Left renal pelvis (tissue), 4 donors: Measurements from ENCODE around the gene KYAT1. TPM values are rescaled to one million over a fixed set of nuclear protein-coding genes. Genes with fewer than 3 reads are reported as not detected.

Source experiments
- DNase-seq, 4 donors: peaks; one replicate each; pipeline ENCODE4 v3.0.0-alpha.2; 2013; ENCODE audit warnings: low read depth in 4 of 4, low spot score in 3 of 4
- polyA plus RNA-seq, 4 donors: library from polyadenylated mRNA; unstranded; fragments of 120-200 nt; gene quantifications; one replicate each; pipeline ENCODE4 v1.2.1, GENCODE V29; 2013; ENCODE audit not compliant: insufficient read length in 4 of 4

The KYAT1 gene
- polyA plus RNA-seq, 4 donors: 5.3 to 31.2 (median 19.8) TPM

DNA sequence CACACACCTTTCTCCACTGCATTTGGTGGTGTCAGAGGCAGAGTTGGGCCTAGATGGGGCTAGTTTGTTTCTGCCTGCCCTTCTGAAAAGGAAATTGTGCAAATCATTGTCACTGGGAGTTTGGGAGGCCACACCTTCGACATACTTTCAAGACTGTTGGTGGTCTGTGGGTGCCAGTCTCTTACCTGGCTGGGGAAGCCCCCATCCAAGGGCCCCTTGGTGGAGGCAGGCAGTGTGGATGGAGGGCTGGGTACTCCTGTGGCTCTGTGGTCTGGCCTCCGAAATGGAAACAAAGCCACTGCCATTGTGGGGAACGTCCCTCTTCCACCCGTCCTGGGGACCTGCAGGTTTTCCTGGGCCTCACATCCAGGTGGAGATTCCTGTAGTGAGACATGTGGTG lies 28.1 kb upstream of the KYAT1 start:
- no peak for DNase-seq

DNA sequence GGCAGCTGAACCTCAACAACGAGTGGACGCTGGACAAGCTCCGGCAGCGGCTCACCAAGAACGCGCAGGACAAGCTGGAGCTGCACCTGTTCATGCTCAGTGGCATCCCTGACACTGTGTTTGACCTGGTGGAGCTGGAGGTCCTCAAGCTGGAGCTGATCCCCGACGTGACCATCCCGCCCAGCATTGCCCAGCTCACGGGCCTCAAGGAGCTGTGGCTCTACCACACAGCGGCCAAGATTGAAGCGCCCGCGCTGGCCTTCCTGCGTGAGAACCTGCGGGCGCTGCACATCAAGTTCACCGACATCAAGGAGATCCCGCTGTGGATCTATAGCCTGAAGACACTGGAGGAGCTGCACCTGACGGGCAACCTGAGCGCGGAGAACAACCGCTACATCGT lies 26.6 kb upstream of the KYAT1 start:
- no peak for DNase-seq

GRCh38 chr9:128906741-128907140 lies 25.0 kb upstream of the KYAT1 start:
- DNase-seq: no peak

- DNase-seq: no peak
These were observed 24.2 kb upstream of the KYAT1 start for GRCh38 chr9:128905964-128906363.

GRCh38 chr9:128903871-128904620 lies 22.3 kb upstream of the KYAT1 start:
- no peak for DNase-seq

- no peak for DNase-seq
These were observed 21.3 kb upstream of the KYAT1 start for GRCh38 chr9:128903079-128903461.

DNA sequence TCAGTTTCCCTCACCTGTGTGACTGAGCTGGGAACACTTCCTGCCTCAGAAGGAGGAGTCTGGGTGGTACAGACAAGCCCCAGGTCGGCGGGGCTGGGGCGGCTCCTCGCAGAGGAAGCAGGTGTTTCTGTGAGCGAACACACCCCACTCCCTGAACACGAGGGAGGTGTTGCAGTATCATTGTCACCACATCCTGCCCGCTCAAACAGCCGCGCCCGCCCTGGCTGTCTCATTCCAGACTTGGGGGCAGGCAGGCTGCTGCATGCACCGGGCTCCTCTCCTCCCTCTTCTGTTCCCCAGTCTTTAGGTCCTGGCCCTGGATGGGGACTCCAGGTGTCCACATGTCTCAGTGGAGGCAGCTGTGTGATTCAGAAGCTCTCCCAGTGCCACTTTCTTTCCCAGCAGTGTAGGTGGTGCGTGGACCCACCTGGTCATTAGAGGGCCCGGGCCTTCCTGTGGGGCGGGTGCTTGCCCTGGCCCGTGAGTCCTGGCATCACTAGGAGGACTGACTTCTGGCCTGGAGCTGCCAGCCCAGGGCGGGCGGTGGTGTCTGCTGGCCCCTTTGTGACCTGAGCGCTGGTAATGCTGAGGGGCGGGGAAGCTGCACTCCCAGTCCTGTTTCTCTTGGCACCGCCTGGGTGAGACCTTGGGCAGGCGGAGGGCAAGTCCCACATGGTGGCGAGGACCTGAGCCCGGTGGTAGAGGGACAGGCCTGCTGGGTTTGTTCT lies 20.8 kb upstream of the KYAT1 start:
- DNase-seq: no peak

DNA sequence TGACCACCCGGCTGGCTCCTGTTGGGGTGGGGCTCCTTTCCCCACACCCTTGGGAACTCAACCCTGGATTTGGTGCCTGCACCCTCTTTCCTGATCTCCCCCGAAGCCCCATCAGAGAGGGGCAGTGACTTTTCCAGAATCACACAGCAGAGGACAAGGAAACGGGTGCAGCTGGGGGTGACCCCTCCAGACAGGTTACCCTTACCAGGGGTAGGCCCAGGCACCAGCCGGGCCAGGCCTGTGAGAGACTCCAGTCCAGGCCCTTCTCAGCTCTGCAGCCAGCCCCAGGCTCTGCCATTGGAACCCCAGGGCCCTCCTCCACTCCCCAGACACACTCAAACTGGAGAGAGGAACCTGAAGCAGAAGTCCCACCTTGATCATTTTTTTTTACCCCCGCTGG lies 20.1 kb upstream of the KYAT1 start:
- DNase-seq: no peak

- no peak for DNase-seq
These were observed 19.6 kb upstream of the KYAT1 start for GRCh38 chr9:128901379-128901778.

GRCh38 chr9:128899566-128900322 lies 18.0 kb upstream of the KYAT1 start:
- DNase-seq: no peak

- no peak for DNase-seq
These were observed 17.3 kb upstream of the KYAT1 start for GRCh38 chr9:128898845-128899565.

- no peak for DNase-seq
These were observed 16.6 kb upstream of the KYAT1 start for GRCh38 chr9:128898382-128898781.

DNA sequence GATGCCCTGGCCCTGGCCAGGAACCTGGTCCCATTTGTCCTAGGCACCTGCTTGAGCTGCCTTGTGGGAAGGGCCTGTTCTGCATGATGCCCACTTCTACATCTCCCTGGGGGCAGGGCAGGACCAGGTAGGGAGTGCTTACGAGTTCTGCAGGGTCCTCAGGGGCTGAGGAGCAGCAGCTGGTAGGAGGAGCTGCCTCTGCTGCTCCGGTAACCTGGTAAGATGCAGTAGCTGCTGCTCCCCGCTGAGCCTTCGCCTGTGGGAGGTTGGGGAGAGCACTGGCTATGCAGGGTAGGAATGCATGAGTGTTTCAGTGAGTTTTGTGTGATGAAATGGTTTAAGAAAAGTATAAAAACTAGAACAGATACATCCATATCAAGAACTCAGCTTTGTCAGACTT lies 13.8 kb upstream of the KYAT1 start:
- DNase-seq: no peak

GRCh38 chr9:128894764-128895163 lies 13.0 kb upstream of the KYAT1 start:
- DNase-seq: no peak

DNA sequence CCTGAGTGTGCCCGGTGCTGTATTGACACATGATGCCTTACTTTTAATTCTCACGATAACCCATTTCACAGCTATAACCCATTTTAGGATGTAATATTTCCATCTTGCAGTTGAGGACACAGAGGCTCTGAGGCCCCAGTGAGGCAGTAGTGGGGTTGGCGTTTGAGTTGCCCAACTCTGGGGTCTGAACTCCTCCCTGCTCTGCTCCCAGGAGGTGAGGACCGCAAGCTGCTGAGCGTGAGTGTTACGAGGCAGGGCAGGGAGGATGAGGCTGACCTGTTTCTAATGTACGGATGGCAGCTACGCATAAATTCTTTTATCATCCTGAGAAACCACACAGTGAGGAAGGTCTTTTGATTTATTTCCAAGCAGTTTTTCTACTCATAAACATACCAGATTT lies 11.6 kb upstream of the KYAT1 start:
- DNase-seq: no peak

DNA sequence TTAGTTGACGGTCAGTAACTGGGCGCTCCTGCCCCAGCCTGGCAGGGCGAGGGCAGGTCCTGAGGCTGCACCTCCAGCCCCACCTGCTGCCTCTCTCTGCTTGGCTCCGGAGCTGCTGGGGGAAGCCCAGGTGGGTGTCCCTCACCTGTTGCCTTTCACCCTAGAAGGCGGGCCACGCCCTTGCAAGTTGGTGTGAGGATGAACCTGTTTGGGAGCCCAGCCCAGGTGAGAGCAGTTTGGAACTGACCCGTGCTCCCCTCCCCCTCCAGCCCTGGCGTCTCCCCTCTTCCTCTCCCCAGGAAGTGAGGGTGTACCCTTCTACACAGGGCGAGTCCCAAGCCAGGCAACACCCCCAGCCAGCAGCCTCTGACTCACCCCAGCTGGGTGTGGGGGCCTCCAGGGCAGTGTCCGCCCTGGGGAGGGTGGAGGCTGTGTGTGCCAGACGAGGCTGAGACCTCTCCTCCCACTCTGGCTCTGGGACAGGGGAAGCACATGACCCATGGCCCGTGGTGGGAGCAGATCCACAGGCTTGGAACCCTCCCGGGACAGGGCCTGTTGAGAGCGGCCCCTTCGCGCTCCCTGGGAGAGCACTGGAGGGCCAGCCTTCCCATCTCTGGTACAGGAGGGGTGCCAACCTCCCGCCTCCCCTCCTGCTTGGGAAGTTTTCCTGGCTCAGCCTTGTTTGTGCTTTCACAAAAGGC lies 10.6 kb upstream of the KYAT1 start:
- DNase-seq: no peak

DNA sequence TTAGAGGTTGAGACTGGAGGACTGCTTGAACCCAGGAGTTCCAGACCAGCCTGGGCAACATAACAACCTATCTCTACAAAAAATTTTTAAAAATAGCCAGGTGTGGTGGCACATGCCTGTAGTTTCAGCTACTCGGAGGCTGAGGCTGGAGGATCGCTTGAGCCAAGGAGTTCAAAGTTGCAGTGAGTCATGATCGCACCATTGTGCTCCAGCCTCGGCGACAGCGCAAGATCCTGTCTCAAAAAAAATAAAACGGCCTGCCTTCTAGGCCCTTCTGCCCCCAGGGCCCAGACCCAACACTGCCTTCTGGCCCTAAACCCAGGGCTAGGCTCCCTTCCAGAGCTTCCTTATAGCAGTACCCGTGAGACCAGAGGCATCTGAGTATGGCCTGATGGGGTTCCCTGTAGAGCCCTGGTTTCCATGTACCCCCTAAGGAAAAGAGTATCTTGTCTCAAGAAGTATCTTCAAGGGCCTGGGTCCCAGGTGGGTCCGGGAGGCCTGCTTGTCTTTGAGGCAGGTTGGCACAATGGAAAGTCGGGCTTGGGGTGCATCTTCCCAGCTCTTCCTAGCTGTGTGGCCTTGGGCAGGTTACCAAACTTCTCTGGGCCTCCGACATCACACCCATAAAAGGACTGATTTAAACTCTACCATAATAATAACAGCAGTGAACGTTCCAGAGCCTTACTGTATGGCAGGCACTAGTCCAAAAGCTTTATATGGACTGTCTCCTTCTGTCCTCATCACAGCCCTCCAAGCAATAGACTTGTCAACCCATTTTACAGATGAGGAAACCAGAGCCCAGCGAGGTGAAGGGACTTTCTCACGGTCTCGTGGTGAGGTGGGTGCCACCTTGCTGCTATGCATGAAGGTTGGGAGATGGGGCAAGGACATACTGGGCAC lies 9.8 kb upstream of the KYAT1 start:
- DNase-seq: no peak

DNA sequence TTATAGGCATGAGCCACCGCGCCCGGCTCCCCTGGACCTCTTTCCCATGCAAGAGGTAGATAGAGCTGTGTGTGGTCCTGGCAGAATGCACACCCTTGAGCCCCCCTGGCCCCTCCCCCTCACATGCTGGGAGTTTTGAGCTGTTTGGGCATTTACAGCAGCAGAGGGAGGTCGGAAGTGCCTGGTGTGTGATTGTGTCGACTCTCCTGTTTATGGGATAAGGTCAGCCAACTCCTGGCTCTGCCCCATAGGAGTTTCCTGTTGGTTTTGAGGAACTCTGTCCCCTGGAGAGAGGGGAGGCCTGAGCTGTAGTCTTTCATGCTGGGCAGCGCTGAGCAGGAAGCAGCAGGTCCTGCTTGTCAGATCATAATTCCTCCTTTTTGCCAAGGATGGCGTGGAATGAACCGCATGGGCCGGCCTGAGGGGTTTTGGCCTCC lies 6.2 kb upstream of the KYAT1 start:
- DNase-seq: no peak

- no peak for DNase-seq
These were observed 5.3 kb upstream of the KYAT1 start for GRCh38 chr9:128887049-128887448.
